ENCODE data around the gene BOLA1.
"Not testable (repeated sequence)": the region's sequence is repeated elsewhere in the genome, so short reads cannot be mapped to it uniquely, and the experiment has no call there.

The BOLA1 gene

DNA sequence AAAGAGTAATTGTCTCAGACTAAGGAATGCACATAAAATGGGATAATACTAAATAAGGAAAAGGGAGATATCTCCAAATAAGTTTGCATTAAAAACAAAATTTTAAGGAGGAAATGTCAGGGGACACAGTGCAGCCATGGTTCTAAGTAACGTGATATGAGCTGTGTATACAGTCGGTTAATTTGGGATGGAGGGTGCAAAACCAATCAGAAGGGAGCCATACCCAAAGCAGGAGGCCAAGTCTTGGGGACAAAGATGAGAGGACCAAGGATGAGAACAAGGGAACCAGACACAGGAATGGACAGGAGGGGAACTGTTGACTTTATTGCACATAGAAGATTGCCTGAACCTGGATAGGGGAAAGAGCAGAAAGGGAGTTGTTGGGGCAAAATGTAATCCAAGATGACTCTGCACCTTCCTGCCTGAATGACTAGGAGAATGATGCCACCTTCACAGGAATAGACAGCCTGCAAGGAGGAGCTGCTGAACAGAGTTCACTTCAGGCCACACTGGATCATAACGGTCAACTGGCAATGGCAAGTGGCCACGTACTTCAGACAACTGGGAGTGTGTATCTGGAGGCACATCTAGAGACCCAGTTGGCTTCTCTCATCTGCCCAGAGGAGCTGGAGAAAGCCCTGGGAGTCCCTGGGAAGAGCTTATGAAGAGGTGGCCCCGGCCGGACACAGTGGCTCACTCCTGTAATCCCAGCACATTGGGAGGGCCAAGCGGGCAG lies 22.0 kb upstream of the BOLA1 start:
- Histone ChIP-seq H3K27ac (ENCODE audit: low read depth, low read length) (no peak overlapping the region), H2AFZ (ENCODE audit: low read length, unreplicated experiment) (no peak overlapping the region), H3K27me3 (ENCODE audit: insufficient read depth, low read length) (no peaks in the 10 kb centered on the region), H3K79me2 (ENCODE audit: control insufficient read depth, insufficient read depth, low read length, unreplicated experiment) (no peaks in the 10 kb centered on the region), H3K4me3 (ENCODE audit: low read depth, low read length) (no peak overlapping the region), H3K4me1 (ENCODE audit: control insufficient read depth, insufficient read depth, low read length, unreplicated experiment) (no peaks in the 10 kb centered on the region), H3K36me3 (ENCODE audit: insufficient read depth, low read length) (no peaks in the 10 kb centered on the region)

DNA sequence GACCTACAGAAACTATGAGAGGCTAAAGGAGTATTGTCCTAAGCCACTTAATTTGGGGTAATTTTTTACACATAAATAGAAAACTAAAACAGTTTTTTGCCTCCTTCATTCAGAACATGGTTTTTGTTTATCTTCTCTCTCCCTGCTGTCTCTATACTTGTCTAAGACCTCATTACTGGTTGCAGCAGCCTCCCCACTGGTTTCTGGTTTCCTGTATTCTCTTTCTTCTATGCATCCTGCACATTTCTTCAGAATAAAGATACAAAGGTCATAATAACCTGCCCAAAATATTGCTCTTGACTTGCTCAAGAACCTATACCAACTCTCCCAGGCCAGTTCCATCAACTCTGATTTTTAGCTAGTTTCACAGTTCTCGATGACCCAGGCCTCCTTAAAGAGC lies 19.8 kb upstream of the BOLA1 start:
- no peak overlapping the region for H2AFZ ChIP-seq (ENCODE audit: low read length, unreplicated experiment)
- H3K4me1 ChIP-seq (ENCODE audit: control insufficient read depth, insufficient read depth, low read length, unreplicated experiment): peaks cover 8% of the 10 kb centered on the region
- H3K79me2 ChIP-seq (ENCODE audit: control insufficient read depth, insufficient read depth, low read length, unreplicated experiment): peaks cover 11% of the 10 kb centered on the region
- H3K4me3 ChIP-seq (ENCODE audit: low read depth, low read length): no peak overlapping the region
- H3K36me3 ChIP-seq (ENCODE audit: insufficient read depth, low read length): no peaks in the 10 kb centered on the region
- H3K27me3 ChIP-seq (ENCODE audit: insufficient read depth, low read length): no peaks in the 10 kb centered on the region
- H3K27ac ChIP-seq (ENCODE audit: low read depth, low read length): no peak overlapping the region

DNA sequence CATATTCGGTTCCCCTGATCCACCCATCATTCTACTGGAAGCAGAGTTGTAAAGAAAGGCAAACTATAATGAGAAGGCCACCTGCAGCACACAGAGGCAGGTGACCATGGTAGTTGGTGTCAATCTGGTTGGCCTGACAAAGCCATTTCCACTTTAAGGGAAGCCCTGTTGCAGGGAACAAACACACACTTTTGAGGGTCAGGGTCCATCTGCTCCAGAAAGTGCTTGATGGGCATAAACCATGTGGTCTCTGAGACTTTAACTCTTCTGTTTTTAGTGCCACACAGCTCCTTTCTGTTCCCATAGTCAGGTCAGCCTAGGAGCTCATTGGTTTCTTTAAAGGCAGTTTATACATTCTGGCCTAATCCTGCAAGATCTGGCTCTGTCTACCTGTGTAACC lies 17.5 kb upstream of the BOLA1 start:
- H3K79me2 ChIP-seq (ENCODE audit: control insufficient read depth, insufficient read depth, low read length, unreplicated experiment): peaks cover 27% of the 10 kb centered on the region
- no peaks in the 10 kb centered on the region for H3K27me3 ChIP-seq (ENCODE audit: insufficient read depth, low read length)
- no peak overlapping the region for H2AFZ ChIP-seq (ENCODE audit: low read length, unreplicated experiment)
- no peaks in the 10 kb centered on the region for H3K36me3 ChIP-seq (ENCODE audit: insufficient read depth, low read length)
- H3K27ac ChIP-seq (ENCODE audit: low read depth, low read length): no peak overlapping the region
- no peak overlapping the region for H3K4me3 ChIP-seq (ENCODE audit: low read depth, low read length)
- peaks cover 8% of the 10 kb centered on the region for H3K4me1 ChIP-seq (ENCODE audit: control insufficient read depth, insufficient read depth, low read length, unreplicated experiment)

DNA sequence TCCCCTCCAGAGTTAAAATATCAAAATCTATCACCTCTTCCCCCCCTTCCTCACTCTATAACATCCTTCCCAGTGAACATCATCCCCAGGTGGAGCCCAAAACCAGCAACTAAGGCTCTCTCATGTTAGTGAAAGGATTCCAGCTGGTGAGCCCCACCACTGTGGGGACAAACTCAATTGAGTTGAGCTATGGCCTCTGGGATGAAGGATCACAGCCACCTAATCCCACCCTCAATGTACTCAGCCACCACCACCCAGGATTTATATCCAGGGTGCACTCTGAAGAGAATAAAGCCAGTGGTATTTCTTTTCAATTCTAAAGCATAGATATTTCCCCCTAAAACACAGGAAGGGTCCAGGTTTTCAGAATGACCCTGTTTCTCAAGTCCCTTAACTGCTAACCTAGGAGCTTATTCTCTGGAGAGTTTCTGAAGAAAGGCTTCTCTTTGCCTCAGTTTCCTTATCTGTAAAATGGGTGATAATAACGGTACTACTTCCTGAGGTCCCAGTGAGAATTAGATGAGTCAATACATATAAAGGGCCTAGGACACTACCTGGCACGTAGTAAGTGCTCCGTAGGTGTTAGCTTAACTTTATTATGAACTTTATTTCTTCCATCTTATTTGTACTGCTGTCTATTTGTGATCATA lies 15.6 kb upstream of the BOLA1 start:
- peak overlapping the region; percentile 98; the same call in 1 of the 2 replicates for H3K27ac ChIP-seq (ENCODE audit: low read depth, low read length)

DNA sequence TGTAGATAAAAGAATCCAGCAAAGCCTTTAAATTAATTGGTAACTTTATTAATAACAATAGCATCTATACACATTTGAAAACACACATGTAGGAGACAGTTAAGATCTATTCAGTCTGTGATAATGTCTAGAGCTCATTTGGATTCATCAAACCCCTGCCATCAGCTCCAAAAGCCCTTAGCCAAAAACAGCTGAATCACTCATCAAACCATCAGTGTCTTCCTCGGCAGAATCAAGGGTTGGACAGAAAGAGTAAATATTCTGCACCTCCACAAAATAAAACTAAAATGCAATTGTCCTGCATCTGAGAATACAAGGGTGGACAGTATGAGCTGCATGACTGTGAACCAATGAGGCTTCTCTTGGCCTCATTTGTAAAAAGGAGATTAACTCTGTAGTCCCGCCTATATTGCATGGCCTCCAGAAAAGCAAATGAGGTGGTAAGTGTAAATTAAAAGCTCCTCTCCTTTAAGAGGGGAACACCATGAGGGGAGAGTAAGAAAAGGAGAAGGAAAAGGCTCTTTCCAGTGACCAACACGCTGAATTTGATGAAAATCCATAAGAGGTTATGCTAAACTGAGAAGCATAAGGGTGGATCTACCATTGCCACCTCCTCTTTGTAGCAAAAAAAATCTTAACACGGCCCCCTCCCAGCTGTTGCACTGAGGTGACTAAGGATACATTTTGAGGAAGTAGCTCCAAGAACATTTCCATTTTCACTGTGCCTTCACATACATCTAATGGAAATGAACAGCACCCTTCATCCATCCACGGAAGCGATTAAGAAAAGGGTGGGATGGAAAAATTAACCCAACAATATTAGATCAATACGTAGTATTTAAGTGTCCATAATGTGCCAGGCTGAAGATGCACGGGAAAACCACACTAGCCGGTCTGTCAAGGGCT lies 14.7 kb upstream of the BOLA1 start:
- no peaks in the 10 kb centered on the region for H3K27me3 ChIP-seq (ENCODE audit: insufficient read depth, low read length)
- H3K36me3 ChIP-seq (ENCODE audit: insufficient read depth, low read length): no peaks in the 10 kb centered on the region
- H3K4me3 ChIP-seq (ENCODE audit: low read depth, low read length): peak overlapping the region; percentile 92
- peak overlapping the region; percentile 98 for H3K27ac ChIP-seq (ENCODE audit: low read depth, low read length)
- H3K79me2 ChIP-seq (ENCODE audit: control insufficient read depth, insufficient read depth, low read length, unreplicated experiment): peaks cover 27% of the 10 kb centered on the region
- peaks cover 14% of the 10 kb centered on the region for H3K4me1 ChIP-seq (ENCODE audit: control insufficient read depth, insufficient read depth, low read length, unreplicated experiment)
- H2AFZ ChIP-seq (ENCODE audit: low read length, unreplicated experiment): no peak overlapping the region

More for the DNA sequence above, 15.6 kb upstream of the BOLA1 start:
- H2AFZ ChIP-seq (ENCODE audit: low read length, unreplicated experiment): no peak overlapping the region
- no peaks in the 10 kb centered on the region for H3K36me3 ChIP-seq (ENCODE audit: insufficient read depth, low read length)
- H3K4me3 ChIP-seq (ENCODE audit: low read depth, low read length): peak overlapping the region; percentile 92
- H3K79me2 ChIP-seq (ENCODE audit: control insufficient read depth, insufficient read depth, low read length, unreplicated experiment): peaks cover 27% of the 10 kb centered on the region
- no peaks in the 10 kb centered on the region for H3K27me3 ChIP-seq (ENCODE audit: insufficient read depth, low read length)
- peaks cover 9% of the 10 kb centered on the region for H3K4me1 ChIP-seq (ENCODE audit: control insufficient read depth, insufficient read depth, low read length, unreplicated experiment)

DNA sequence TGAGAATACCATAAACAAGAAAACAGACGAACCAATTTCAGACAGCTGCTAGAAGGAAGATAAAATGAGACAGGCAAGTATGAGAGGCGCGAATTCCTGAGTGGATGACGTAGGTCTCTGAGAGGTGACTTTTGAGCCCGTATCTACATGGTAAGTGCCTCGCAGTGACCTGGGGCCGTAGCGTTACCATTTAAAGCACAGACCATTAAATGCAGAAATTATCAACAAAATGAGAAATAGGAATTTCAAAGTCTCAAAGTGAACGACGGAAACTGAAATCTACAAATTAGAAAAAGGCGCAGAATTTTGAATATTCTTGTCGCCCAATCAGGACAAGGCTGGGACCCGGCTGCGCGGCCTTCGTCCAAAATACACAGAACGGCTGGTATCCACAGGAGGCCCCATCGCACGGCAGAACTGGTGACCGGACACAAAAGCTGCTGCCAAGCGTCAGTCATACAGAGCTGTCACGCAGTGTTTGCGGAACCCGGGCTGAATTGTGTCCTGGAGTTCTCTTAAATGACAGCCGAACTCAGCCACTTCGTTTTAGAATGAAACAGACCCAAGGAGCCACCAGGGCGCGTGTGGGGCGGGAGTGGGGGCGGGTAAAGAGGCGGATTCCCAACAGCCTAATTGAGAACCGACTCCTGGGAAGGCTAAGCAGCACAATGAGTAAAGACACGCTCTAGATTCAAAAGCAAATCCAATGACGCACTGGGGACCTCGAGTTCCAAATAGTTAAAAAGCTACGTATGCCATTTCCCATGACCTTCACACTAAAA lies 13.8 kb upstream of the BOLA1 start:
- Histone ChIP-seq H3K27me3 (ENCODE audit: insufficient read depth, low read length) (no peaks in the 10 kb centered on the region), H3K27ac (ENCODE audit: low read depth, low read length) (peak overlapping the region; percentile 98), H3K4me1 (ENCODE audit: control insufficient read depth, insufficient read depth, low read length, unreplicated experiment) (peaks cover 14% of the 10 kb centered on the region), H2AFZ (ENCODE audit: low read length, unreplicated experiment) (no peak overlapping the region), H3K36me3 (ENCODE audit: insufficient read depth, low read length) (no peaks in the 10 kb centered on the region), H3K79me2 (ENCODE audit: control insufficient read depth, insufficient read depth, low read length, unreplicated experiment) (peaks cover 27% of the 10 kb centered on the region), H3K4me3 (ENCODE audit: low read depth, low read length) (peak overlapping the region; percentile 92)

DNA sequence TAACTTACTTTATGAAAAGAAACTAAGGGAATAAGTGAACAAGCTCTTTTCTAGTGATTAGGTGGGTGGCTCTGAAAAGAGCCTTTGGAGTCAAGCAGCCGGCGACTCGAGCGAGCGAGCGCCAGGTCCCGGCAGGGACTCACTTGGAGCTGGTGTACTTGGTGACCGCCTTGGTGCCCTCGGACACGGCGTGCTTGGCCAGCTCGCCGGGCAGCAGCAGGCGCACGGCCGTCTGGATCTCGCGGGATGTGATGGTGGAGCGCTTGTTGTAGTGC lies 13.3 kb upstream of the BOLA1 start:
- H3K27me3 ChIP-seq (ENCODE audit: insufficient read depth, low read length); H2AFZ ChIP-seq (ENCODE audit: low read length, unreplicated experiment); H3K36me3 ChIP-seq (ENCODE audit: insufficient read depth, low read length): not testable (repeated sequence)
- peak overlapping the region; percentile 98 for H3K27ac ChIP-seq (ENCODE audit: low read depth, low read length)
- H3K4me3 ChIP-seq (ENCODE audit: low read depth, low read length): peak overlapping the region; percentile 92
- peaks cover 14% of the 10 kb centered on the region for H3K4me1 ChIP-seq (ENCODE audit: control insufficient read depth, insufficient read depth, low read length, unreplicated experiment)
- peaks cover 27% of the 10 kb centered on the region for H3K79me2 ChIP-seq (ENCODE audit: control insufficient read depth, insufficient read depth, low read length, unreplicated experiment)

DNA sequence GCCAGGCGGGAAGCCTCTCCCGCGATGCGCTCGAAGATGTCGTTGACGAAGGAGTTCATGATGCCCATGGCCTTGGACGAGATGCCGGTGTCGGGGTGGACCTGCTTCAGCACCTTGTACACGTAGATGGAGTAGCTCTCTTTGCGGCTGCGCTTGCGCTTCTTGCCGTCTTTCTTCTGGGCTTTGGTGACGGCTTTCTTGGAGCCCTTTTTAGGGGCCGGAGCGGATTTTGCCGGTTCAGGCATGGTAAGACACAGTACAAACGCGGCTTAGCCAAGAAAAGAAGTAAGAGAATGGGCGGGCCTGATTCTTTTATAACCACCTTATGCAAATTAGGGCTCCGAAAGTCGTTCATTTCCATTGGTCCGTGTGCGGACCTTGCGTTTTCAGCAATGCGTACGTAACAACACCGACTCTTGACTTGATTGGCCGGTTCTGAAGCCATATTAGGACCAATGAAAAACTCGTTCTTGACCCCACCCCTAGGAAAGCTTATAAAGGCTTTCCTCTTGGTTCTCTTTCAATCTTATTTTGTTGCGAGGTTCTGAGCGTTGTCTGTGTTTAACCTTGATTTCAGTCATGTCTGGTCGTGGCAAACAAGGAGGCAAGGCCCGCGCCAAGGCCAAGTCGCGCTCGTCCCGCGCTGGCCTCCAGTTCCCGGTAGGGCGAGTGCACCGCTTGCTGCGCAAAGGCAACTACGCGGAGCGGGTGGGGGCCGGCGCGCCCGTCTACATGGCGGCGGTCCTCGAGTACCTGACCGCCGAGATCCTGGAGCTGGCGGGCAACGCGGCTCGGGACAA lies 12.8 kb upstream of the BOLA1 start:
- peak overlapping the region; percentile 92 for H3K4me3 ChIP-seq (ENCODE audit: low read depth, low read length)
- H2AFZ ChIP-seq (ENCODE audit: low read length, unreplicated experiment): no peak overlapping the region
- no peaks in the 10 kb centered on the region for H3K36me3 ChIP-seq (ENCODE audit: insufficient read depth, low read length)
- peaks cover 14% of the 10 kb centered on the region for H3K4me1 ChIP-seq (ENCODE audit: control insufficient read depth, insufficient read depth, low read length, unreplicated experiment)
- H3K27ac ChIP-seq (ENCODE audit: low read depth, low read length): peak overlapping the region; percentile 98
- peaks cover 27% of the 10 kb centered on the region for H3K79me2 ChIP-seq (ENCODE audit: control insufficient read depth, insufficient read depth, low read length, unreplicated experiment)
- H3K27me3 ChIP-seq (ENCODE audit: insufficient read depth, low read length): no peaks in the 10 kb centered on the region

DNA sequence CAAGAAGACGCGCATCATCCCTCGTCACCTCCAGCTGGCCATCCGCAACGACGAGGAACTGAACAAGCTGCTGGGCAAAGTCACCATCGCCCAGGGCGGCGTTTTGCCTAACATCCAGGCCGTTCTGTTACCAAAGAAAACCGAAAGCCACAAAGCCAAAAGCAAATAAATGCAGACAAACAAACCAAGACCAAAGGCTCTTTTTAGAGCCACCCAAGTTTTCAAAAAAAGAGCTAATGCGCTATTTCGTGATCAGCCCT lies 12.2 kb upstream of the BOLA1 start:
- H2AFZ ChIP-seq (ENCODE audit: low read length, unreplicated experiment): not testable (repeated sequence)

More for the DNA sequence above, 12.2 kb upstream of the BOLA1 start:
- Histone ChIP-seq H3K4me1 (ENCODE audit: control insufficient read depth, insufficient read depth, low read length, unreplicated experiment) (peaks cover 14% of the 10 kb centered on the region), H3K79me2 (ENCODE audit: control insufficient read depth, insufficient read depth, low read length, unreplicated experiment) (peaks cover 27% of the 10 kb centered on the region), H3K4me3 (ENCODE audit: low read depth, low read length) (peak overlapping the region; percentile 92), H3K27ac (ENCODE audit: low read depth, low read length) (peak overlapping the region; percentile 98)
- H3K27me3 ChIP-seq (ENCODE audit: insufficient read depth, low read length); H3K36me3 ChIP-seq (ENCODE audit: insufficient read depth, low read length): not testable (repeated sequence)
